HUES64 (cell line): ENCODE data around the gene SH3PXD2A.

Experiments used
- H3K27ac ChIP-seq: 2 replicates; pipeline ENCODE4 v1.7.0; 2013; ENCODE audit warnings: low read depth, low read length, inconsistent platforms
- H3K27me3 ChIP-seq: 2 replicates; pipeline ENCODE4 v1.6.1; 2013; ENCODE audit warnings: mild to moderate bottlenecking, low read length; ENCODE audit not compliant: insufficient read depth
- H3K36me3 ChIP-seq: 2 replicates; pipeline ENCODE4 v1.6.1; 2013; ENCODE audit warnings: mild to moderate bottlenecking, low read length; ENCODE audit not compliant: insufficient read depth
- H3K4me1 ChIP-seq: 2 replicates; pipeline ENCODE4 v1.6.1; 2013; ENCODE audit warnings: mild to moderate bottlenecking, low read length, moderate library complexity; ENCODE audit not compliant: insufficient read depth
- H3K4me3 ChIP-seq: 2 replicates; pipeline ENCODE4 v1.5.1; 2013; ENCODE audit warnings: mild to moderate bottlenecking, low read length, moderate library complexity
- H3K9ac ChIP-seq: 2 replicates; pipeline ENCODE4 v1.6.1; 2013; ENCODE audit warnings: mild to moderate bottlenecking, low read depth, low read length
- H3K9me3 ChIP-seq: 2 replicates; pipeline ENCODE4 v1.6.1; 2013; ENCODE audit warnings: low read depth, low read length; ENCODE audit not compliant: insufficient read depth
- WGBS: fragments of 150-250, 120-280 bp; methylation state at CpG from one replicate; pipeline ENCODE4 v1.1.7; 2013; ENCODE audit warnings: missing lambda C conversion rate; 5-methylcytosine and 5-hydroxymethylcytosine counted together

The SH3PXD2A gene

DNA sequence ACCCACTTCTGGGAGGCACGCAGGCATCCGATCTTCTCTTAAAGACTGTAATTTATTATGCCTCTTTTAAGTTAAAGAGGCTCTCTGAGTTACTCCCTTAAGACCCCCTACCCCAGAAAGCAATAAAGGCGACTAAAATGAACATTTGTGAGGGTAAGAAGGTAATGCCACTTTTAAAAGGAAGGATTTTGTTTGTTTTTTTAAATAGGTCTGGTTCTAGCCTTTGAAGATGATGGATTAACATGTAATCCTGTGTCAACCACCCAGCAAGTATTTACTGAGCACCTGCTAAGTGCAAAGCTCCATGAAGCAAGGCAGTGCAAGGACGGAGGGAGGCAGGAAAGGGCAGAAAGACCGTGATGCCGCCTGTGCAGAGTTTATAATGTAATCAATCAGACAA is 26.1 kb downstream of the SH3PXD2A start:
- Histone ChIP-seq H3K27ac (no peak overlapping the region), H3K9me3 (no peaks in the 10 kb centered on the region; the same call in 1 of the 2 replicates), H3K36me3 (no peaks in the 10 kb centered on the region), H3K27me3 (no peaks in the 10 kb centered on the region), H3K4me3 (no peak overlapping the region), H3K9ac (no peak overlapping the region), H3K4me1 (peaks cover 20% of the 10 kb centered on the region)
- WGBS = 78% methylated on average over 6 of the region's 6 CpGs

DNA sequence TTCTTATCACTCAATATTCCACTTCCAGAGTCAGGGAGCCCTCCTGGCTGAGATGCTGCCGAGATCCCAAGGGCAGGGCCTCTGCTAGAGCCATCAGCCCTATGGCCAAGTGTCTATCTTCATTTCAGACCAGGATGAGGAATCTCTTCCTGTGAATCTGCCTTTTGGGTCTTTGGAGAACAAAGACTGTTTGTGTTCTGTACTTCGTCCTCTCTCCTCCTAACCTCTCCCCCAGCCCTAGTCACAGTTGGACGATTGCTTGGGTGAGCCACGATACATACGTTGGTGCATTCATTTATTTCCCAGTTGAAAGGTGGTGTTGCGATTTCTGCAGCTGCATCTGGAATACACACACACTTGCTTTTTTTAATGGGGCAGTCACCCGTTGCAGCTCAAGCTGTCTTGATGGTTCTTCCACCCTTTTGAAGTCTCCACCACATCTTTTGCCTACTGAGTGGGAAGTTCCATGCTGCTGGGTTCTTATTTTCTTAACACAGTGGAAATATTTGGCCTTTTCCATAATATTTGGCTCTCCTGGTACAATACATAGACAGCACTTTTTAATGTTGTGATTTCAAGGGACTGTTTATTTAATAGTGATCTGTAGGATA is 26.7 kb downstream of the SH3PXD2A start:
- Histone ChIP-seq H3K9ac (no peak overlapping the region), H3K9me3 (no peaks in the 10 kb centered on the region; the same call in 1 of the 2 replicates), H3K4me1 (peaks cover 20% of the 10 kb centered on the region), H3K27me3 (no peaks in the 10 kb centered on the region), H3K27ac (no peak overlapping the region), H3K36me3 (no peaks in the 10 kb centered on the region), H3K4me3 (no peak overlapping the region)
- 87% methylated on average over 7 of the region's 7 CpGs for WGBS

DNA sequence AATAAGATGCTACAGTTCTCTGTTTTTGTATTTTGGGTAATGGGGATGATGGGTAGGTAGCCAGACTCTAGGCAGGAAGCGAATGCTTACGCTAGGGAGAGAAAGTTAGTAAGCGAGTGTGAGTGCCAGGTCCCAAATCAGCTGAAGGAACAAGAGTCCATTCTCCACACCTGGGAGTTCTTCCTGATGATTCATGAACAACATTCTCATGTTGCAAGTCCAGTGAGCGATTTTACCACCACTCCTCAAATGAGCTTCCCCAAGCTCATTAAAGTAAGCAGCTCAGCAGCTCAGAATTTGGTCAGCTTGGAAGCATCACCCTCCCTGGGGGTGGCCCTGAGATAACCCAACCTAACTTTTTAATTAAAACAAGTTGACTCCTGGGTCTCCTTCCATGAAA is 27.3 kb downstream of the SH3PXD2A start:
- Histone ChIP-seq H3K36me3 (no peaks in the 10 kb centered on the region), H3K9me3 (no peaks in the 10 kb centered on the region; the same call in 1 of the 2 replicates), H3K4me3 (no peak overlapping the region), H3K27ac (no peak overlapping the region), H3K4me1 (peaks cover 16% of the 10 kb centered on the region), H3K9ac (no peak overlapping the region), H3K27me3 (no peaks in the 10 kb centered on the region)
- 89% methylated on average over 4 of the region's 4 CpGs for WGBS

DNA sequence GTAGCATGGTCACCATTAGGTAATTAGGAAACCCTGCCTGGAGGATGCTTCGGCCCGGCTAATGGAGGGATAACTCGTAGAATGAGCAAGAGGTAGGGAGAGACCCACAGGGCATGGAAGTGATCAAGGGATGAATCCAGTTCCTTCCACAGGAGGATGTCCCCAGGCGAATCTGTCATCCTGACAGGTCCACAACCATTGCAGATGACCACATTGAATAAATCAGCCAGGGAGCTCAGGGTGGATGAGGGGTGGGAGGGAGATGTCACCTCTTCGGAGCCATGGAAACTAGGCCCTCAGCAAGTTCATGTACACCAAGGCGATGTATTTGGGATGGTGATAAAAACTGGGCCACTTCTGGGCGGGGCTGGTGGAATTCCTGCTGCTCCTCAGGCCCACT is 28.5 kb downstream of the SH3PXD2A start:
- WGBS = 95% methylated on average over 7 of the region's 7 CpGs
- no peaks in the 10 kb centered on the region for H3K36me3 ChIP-seq
- H3K9ac ChIP-seq = no peak overlapping the region
- no peak overlapping the region for H3K27ac ChIP-seq
- H3K4me1 ChIP-seq = peaks cover 16% of the 10 kb centered on the region
- no peaks in the 10 kb centered on the region for H3K27me3 ChIP-seq
- no peak overlapping the region for H3K4me3 ChIP-seq
- H3K9me3 ChIP-seq = no peaks in the 10 kb centered on the region

DNA sequence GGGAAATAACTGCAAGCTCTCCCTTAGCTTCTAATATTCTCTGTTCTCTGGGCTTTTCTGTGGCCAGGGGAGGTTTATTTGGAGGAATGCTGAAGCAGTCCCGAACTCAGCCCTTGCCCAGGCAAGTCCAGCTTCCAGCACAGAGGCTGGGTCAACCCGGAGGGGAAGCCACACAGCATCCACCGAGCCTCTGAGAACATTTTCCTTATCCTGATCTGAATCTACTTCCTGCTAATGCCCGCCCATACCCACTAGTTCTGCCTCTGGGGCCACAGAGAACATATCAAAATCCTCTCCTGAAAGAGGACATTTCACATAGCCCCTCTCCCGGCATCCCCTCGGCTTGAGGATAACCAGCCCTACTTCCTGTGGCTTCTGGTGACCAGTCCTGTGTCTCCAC is 31.1 kb downstream of the SH3PXD2A start:
- peaks cover 5% of the 10 kb centered on the region for H3K4me1 ChIP-seq
- no peaks in the 10 kb centered on the region for H3K9me3 ChIP-seq
- H3K27ac ChIP-seq = no peak overlapping the region
- no peak overlapping the region for H3K4me3 ChIP-seq
- no peak overlapping the region for H3K9ac ChIP-seq
- no peaks in the 10 kb centered on the region for H3K27me3 ChIP-seq
- no peaks in the 10 kb centered on the region for H3K36me3 ChIP-seq
- WGBS = 82% methylated on average over 6 of the region's 6 CpGs

DNA sequence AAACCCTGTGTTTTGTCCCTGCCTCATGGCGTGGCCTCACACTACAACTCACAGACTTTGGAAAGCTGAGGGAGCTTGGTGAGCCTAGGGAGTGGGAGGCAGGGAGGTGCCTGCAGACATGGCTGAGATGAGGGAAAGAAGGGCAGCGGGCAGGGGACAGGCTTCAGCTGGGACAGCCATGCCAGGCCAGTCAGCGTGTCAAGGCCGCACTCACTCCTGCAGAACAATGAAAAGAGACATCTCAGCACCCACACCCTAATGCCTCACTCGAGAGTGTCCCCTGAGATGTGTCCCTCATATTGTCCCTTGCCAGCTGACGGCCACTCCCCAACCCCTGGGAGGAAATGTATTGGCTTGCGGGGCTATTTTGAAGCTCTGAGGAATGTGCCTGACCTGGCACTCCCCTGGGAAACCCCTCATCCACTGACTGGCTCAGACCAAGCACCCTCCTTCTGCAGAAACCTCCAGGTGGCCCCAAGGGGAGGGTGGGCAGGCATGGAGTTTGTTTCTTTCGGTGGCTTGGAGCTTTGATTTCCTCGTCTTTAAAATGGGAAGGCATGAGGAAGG is 31.6 kb downstream of the SH3PXD2A start:
- WGBS = 86% methylated on average over 9 of the region's 9 CpGs
- H3K4me3 ChIP-seq = no peak overlapping the region
- no peaks in the 10 kb centered on the region for H3K9me3 ChIP-seq
- no peak overlapping the region for H3K9ac ChIP-seq
- no peaks in the 10 kb centered on the region for H3K36me3 ChIP-seq
- H3K4me1 ChIP-seq = peaks cover 5% of the 10 kb centered on the region
- H3K27me3 ChIP-seq = no peaks in the 10 kb centered on the region
- H3K27ac ChIP-seq = no peak overlapping the region

DNA sequence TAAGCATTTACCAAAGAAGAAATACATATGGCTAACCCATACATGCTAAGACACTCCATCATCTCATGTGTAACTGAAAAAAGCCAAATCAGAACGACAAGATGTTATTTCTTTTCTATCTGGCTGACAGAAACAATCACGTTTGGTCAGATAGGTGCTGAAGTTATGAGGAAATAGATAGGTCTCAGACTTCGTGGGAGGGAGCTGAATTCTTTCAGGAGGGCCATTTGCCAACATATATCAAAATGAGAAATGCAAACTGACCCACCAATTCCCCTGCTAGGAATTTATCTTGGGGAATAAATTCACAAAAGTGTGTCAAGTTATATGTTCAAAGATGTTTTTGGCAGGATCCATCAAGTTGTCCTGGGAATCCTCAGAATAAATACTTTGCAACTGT is 32.6 kb downstream of the SH3PXD2A start:
- Histone ChIP-seq H3K9me3 (no peaks in the 10 kb centered on the region), H3K9ac (no peak overlapping the region), H3K27ac (no peak overlapping the region), H3K4me3 (no peak overlapping the region), H3K36me3 (no peaks in the 10 kb centered on the region), H3K27me3 (no peaks in the 10 kb centered on the region), H3K4me1 (peaks cover 5% of the 10 kb centered on the region)
- WGBS = 78% methylated on average over 3 of the region's 3 CpGs

DNA sequence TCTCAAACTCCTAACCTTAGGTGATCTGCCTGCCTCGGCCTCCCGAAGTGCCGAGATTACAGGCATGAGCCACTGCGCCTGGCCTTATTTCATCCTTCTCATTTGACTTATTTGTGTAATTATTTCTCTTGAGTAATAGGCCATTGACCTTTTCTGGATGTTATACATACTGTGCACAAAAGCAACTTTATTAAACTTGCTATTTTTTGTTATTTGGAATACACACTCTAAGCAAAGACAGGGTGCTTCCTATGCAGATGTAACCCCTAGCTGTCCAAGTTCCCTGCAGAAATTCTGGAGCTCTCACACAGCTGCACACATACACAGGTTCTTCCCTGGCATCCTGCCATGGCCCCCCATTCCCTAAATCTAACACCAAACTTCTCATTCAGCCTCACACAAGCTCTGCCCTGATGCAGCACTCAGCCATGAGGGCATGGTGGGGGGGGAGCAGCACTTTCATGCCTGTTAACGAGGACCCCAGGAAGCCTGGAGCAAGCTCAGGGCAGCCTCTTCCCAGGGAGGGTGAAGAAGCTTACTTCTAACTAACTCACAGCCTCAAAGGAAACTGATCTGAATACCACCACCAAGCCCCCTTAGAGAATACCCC is 33.2 kb downstream of the SH3PXD2A start:
- Histone ChIP-seq H3K36me3 (no peaks in the 10 kb centered on the region), H3K9me3 (no peaks in the 10 kb centered on the region), H3K27ac (no peak overlapping the region), H3K9ac (no peak overlapping the region), H3K4me3 (no peak overlapping the region), H3K27me3 (no peaks in the 10 kb centered on the region), H3K4me1 (peaks cover 5% of the 10 kb centered on the region)
- 83% methylated on average over 5 of the region's 5 CpGs for WGBS

DNA sequence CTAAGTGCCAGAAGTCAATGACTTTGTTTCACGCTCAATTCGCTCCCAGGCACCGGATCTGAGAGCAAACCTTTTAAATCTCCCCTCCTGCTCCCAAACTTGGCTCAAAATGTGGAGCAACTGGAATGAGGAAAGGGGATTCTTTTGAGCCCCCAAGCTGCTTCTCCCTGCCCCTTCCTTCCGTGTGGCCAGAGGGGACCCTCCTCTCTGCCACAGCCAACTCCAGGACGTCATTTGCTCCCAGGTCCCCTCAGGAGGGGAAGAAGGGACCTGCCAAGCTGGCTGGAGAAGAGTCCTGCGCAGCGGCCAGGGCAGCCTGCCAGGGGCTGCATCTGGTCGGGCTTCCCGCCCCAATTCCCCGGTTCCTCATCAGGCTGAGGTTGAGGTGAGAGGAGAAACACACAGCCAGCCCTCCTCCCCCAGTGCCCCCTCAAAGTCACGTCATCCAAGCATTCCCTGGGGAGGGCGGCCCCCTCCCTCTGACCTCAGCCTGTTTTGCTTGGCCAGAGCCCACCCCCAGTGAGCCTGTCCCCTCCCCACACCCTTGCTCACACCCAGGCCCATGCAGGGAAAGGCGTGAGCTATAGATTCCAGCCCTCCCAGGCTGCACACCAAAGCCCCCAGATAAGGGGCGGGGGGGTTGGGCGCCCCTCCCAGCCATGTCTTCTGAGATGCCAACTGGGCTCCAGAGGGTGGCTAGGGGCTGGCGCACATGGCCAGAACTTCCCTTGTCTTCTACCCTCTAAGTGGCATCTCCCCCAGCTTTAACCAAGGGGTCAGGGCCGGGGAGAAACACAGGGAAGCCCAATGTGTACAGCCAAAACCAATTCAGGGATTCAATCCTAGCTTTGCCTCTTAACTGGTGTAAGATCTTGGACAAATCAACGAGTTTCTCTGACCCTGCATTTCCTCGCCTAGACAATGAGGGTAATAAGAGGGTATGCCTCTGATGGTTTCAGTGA is 35.0 kb downstream of the SH3PXD2A start:
- WGBS = 71% methylated on average over 19 of the region's 19 CpGs
- Histone ChIP-seq H3K9ac (no peak overlapping the region), H3K9me3 (no peaks in the 10 kb centered on the region), H3K4me3 (no peak overlapping the region), H3K27me3 (no peaks in the 10 kb centered on the region), H3K4me1 (peaks cover 5% of the 10 kb centered on the region), H3K27ac (no peak overlapping the region), H3K36me3 (no peaks in the 10 kb centered on the region)

DNA sequence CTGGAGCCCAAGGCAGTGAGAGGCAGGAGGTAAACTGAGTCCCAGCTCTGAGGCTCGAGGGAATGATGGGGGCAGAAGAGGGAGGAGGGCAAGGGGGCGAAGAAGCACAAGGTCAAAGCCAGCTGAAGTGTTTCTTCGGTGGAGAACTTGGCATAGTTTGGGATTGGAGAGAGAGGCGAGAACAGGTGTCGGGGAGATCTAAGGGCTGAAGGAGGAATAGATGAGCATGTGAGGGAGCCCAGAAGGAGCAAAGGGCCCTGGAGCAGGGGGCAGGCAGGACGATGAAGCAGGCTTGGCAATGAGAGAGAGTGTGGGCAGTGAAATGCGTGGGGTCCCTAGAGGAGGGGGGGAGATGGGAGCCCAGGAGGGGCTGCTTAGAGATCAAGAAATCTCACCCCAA is 35.9 kb downstream of the SH3PXD2A start:
- no peak overlapping the region for H3K9ac ChIP-seq
- H3K27ac ChIP-seq = no peak overlapping the region
- H3K27me3 ChIP-seq = no peaks in the 10 kb centered on the region
- no peaks in the 10 kb centered on the region for H3K36me3 ChIP-seq
- H3K4me3 ChIP-seq = no peak overlapping the region
- 85% methylated on average over 7 of the region's 7 CpGs for WGBS
- H3K9me3 ChIP-seq = no peaks in the 10 kb centered on the region
- H3K4me1 ChIP-seq = peaks cover 5% of the 10 kb centered on the region
